Gastroesophageal sphincter (tissue), 3 donors: ENCODE results near the gene FAM171A2.

Experiments
- CTCF ChIP-seq, 4 experiments: fragments of 200-600 bp in 2 of 4; fragments of 450-650 bp in 2 of 4; sonication (generic) in 1 of 4; IDR thresholded peaks; one replicate each; pipeline ENCODE4 v1.5.1; 2017 to 2019; ENCODE audit warnings: antibody characterized with exemption in 4 of 4, mild to moderate bottlenecking in 2 of 4, moderate library complexity in 2 of 4
- EP300 ChIP-seq: sonication (generic); formaldehyde crosslinking; IDR thresholded peaks from one replicate; pipeline ENCODE4 v1.6.1; 2017; ENCODE audit warnings: antibody characterized with exemption, mild to moderate bottlenecking
- POLR2A ChIP-seq, 2 donors: fragments of 450-650 bp; IDR thresholded peaks; one replicate each; pipeline ENCODE4 v1.6.1; 2017; ENCODE audit warnings: antibody characterized with exemption in 2 of 2, mild to moderate bottlenecking in 2 of 2, moderate library complexity in 1 of 2
- POLR2AphosphoS5 ChIP-seq: sonication (generic); formaldehyde crosslinking; IDR thresholded peaks from one replicate; pipeline ENCODE4 v1.6.1; 2017; ENCODE audit warnings: antibody characterized with exemption

GRCh38 chr17:44384281-44384822 lies 20.7 kb upstream of the FAM171A2 start:
- no peak for TF ChIP-seq CTCF (IDR thresholded peaks at IDR 0.05)
- TF ChIP-seq POLR2A (IDR thresholded peaks at IDR 0.05): no peak
- TF ChIP-seq POLR2AphosphoS5: no peak
- TF ChIP-seq EP300: no peak
